Coronary artery (tissue), 2 donors: ENCODE measurements around the gene ACOX1.
"Not testable (repeated sequence)": the region's sequence is repeated elsewhere in the genome, so short reads cannot be mapped to it uniquely, and the experiment has no call there.

Experiments used
- DNase-seq: peaks from one replicate; pipeline ENCODE4 v3.0.0-alpha.2; 2017; ENCODE audit warnings: low spot score
- H3K27ac ChIP-seq, 2 donors: fragments of 200-600 bp; sonication (generic); one replicate each; pipeline ENCODE4 v1.5.1; 2016 to 2019
- H3K4me3 ChIP-seq: fragments of 200-600 bp; sonication (generic); 2 replicates; pipeline ENCODE4 v1.5.1; 2016; ENCODE audit warnings: mild to moderate bottlenecking, moderate library complexity
- CTCF ChIP-seq: fragments of 200-600 bp; sonication (generic); IDR thresholded peaks from one replicate; pipeline ENCODE4 v1.5.1; 2019; ENCODE audit warnings: antibody characterized with exemption

The ACOX1 gene

GRCh38 chr17:75970011-75970523 is 8.9 kb downstream of the ACOX1 start:
- Histone ChIP-seq H3K27ac (no peak overlapping the region), H3K4me3 (no peak overlapping the region)
- DNase-seq = no peak
- TF ChIP-seq CTCF = no peak

GRCh38 chr17:75969044-75969443 is 9.9 kb downstream of the ACOX1 start:
- not testable (repeated sequence) for H3K4me3 ChIP-seq, H3K27ac ChIP-seq, DNase-seq

- TF ChIP-seq CTCF = no peak
- H3K27ac ChIP-seq = no peak overlapping the region
- no peak overlapping the region for H3K4me3 ChIP-seq
- no peak for DNase-seq
These were observed 13.5 kb downstream of the ACOX1 start for GRCh38 chr17:75965468-75965867.

GRCh38 chr17:75959839-75960511 is 19.0 kb downstream of the ACOX1 start:
- TF ChIP-seq CTCF = no peak
- DNase-seq = no peak
- H3K27ac ChIP-seq = no peak overlapping the region
- H3K4me3 ChIP-seq = no peak overlapping the region

- Histone ChIP-seq H3K27ac (no peak overlapping the region), H3K4me3 (no peak overlapping the region)
- DNase-seq = no peak
- no peak for TF ChIP-seq CTCF
These were observed 19.7 kb downstream of the ACOX1 start for GRCh38 chr17:75959051-75959838.

- no peak for TF ChIP-seq CTCF
- DNase-seq = no peak
- Histone ChIP-seq H3K4me3 (no peak overlapping the region), H3K27ac (no peak overlapping the region)
These were observed 28.0 kb downstream of the ACOX1 start for GRCh38 chr17:75950855-75951554.

GRCh38 chr17:75950421-75950820 is 28.5 kb downstream of the ACOX1 start:
- Histone ChIP-seq H3K4me3 (no peak overlapping the region), H3K27ac (no peak overlapping the region)
- TF ChIP-seq CTCF = no peak
- DNase-seq = no peak
